Thoracic aorta (tissue), 2 donors: ENCODE measurements around the gene TTN. TPM values are rescaled to one million over a fixed set of nuclear protein-coding genes. Genes with fewer than 3 reads are reported as not detected.

ENCODE experiments used
- ATAC-seq: fragments of 150-250 bp; one replicate; pipeline ENCODE4 v1.8.0; 2017; ENCODE audit warnings: low read depth; ENCODE audit not compliant: insufficient number of reproducible peaks, low FRiP score
- DNase-seq: peaks from one replicate; pipeline ENCODE4 v3.0.0-alpha.2; 2020; ENCODE audit warnings: low spot score
- H3K27ac ChIP-seq, 2 donors: fragments of 200-600 bp; sonication (generic); 1 replicate in 1 of 2; 2 replicates in 1 of 2; pipeline ENCODE4 v1.5.1; 2016; ENCODE audit warnings: mild to moderate bottlenecking in 2 of 2, moderate library complexity in 2 of 2
- H3K27me3 ChIP-seq: fragments of 200-600 bp; sonication (generic); replicated peaks from 2 replicates; pipeline ENCODE4 v1.6.0; 2016; ENCODE audit warnings: mild to moderate bottlenecking; ENCODE audit not compliant: insufficient read depth
- H3K36me3 ChIP-seq: fragments of 200-600 bp; sonication (generic); one replicate; pipeline ENCODE4 v1.5.1; 2016
- H3K4me1 ChIP-seq, 2 donors: fragments of 200-600 bp; sonication (generic); 1 replicate in 1 of 2; 2 replicates in 1 of 2; pipeline versions ENCODE4 v1.5.1 to v1.6.0; 2016; ENCODE audit warnings: low read depth in 2 of 2, mild to moderate bottlenecking in 1 of 2; ENCODE audit not compliant: control insufficient read depth in 1 of 2
- H3K4me3 ChIP-seq: fragments of 200-600 bp; sonication (generic); 2 replicates; pipeline ENCODE4 v1.5.1; 2016; ENCODE audit warnings: mild to moderate bottlenecking
- H3K9me3 ChIP-seq: fragments of 200-600 bp; sonication (generic); 2 replicates; pipeline ENCODE4 v1.5.1; 2016
- total RNA-seq, 2 donors: library from RNA; depleted of rRNA; stranded (reverse); fragments of >200 nt; gene quantifications; one replicate each; pipeline versions ENCODE4 v1.1.0 to v1.2.3, GENCODE V29; 2016
- TF ChIP-seq, protein P1 (sequence below): fragments of 200-600 bp; sonication (generic); IDR thresholded peaks from one replicate; pipeline ENCODE4 v1.5.1; 2019; ENCODE audit warnings: antibody characterized with exemption

TTN gene
- total RNA-seq, 2 donors from 2014 or later = 7.0 to 16.4 TPM

- no peak for ATAC-seq
- TF ChIP-seq, protein P1, sequence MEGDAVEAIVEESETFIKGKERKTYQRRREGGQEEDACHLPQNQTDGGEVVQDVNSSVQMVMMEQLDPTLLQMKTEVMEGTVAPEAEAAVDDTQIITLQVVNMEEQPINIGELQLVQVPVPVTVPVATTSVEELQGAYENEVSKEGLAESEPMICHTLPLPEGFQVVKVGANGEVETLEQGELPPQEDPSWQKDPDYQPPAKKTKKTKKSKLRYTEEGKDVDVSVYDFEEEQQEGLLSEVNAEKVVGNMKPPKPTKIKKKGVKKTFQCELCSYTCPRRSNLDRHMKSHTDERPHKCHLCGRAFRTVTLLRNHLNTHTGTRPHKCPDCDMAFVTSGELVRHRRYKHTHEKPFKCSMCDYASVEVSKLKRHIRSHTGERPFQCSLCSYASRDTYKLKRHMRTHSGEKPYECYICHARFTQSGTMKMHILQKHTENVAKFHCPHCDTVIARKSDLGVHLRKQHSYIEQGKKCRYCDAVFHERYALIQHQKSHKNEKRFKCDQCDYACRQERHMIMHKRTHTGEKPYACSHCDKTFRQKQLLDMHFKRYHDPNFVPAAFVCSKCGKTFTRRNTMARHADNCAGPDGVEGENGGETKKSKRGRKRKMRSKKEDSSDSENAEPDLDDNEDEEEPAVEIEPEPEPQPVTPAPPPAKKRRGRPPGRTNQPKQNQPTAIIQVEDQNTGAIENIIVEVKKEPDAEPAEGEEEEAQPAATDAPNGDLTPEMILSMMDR = no peak
- DNase-seq = no peak
- Histone ChIP-seq H3K27me3 (no peaks in the 10 kb centered on the region), H3K4me3 (no peak overlapping the region), H3K36me3 (peaks cover 3% of the 10 kb centered on the region), H3K4me1 (no peaks in the 10 kb centered on the region), H3K27ac (no peak overlapping the region), H3K9me3 (no peaks in the 10 kb centered on the region)
These were observed 214.6 kb downstream of the TTN start for GRCh38 chr2:178592655-178593054.

- DNase-seq (no peak), ATAC-seq (no peak)
- Histone ChIP-seq H3K9me3 (no peaks in the 10 kb centered on the region), H3K27ac (no peak overlapping the region), H3K27me3 (no peaks in the 10 kb centered on the region), H3K36me3 (peaks cover 6% of the 10 kb centered on the region), H3K4me1 (no peaks in the 10 kb centered on the region), H3K4me3 (no peak overlapping the region)
- TF ChIP-seq, protein P1 = no peak
These were observed 217.9 kb downstream of the TTN start for GRCh38 chr2:178589335-178589734.

- no peaks in the 10 kb centered on the region for H3K4me1 ChIP-seq
- DNase-seq (no peak), ATAC-seq (no peak)
- H3K4me3 ChIP-seq = no peak overlapping the region
- TF ChIP-seq, protein P1 = no peak
- H3K27me3 ChIP-seq = no peaks in the 10 kb centered on the region
- no peaks in the 10 kb centered on the region for H3K9me3 ChIP-seq
- H3K36me3 ChIP-seq = peaks cover 6% of the 10 kb centered on the region
- no peak overlapping the region for H3K27ac ChIP-seq
These were observed 222.6 kb downstream of the TTN start for GRCh38 chr2:178584666-178585065.

DNA sequence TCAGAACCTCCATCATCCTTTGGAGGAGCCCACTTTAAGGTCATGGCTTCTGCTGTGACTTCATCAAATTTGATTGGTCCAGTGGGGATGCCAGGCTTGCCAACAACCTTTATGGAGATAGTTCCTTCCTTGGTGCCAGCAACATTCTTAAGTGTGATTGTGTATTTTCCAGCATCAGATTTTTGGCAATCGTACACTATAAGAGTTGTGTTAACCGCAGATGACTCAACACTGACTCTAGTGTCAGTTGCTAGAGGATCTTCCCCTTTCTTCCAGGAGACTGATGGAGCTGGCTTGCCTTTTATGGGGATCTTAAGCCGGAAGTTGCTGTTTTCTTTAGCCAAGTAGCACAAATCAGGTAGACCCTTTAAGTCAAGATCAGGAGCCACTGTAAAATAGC lies 228.2 kb downstream of the TTN start:
- no peaks in the 10 kb centered on the region for H3K4me1 ChIP-seq
- peaks cover 21% of the 10 kb centered on the region for H3K36me3 ChIP-seq
- H3K4me3 ChIP-seq = no peak overlapping the region
- no peaks in the 10 kb centered on the region for H3K27me3 ChIP-seq
- H3K9me3 ChIP-seq = no peaks in the 10 kb centered on the region
- TF ChIP-seq, protein P1 = no peak
- no peak overlapping the region for H3K27ac ChIP-seq
- no peak for ATAC-seq
- no peak for DNase-seq

- peaks cover 20% of the 10 kb centered on the region for H3K36me3 ChIP-seq
- H3K27ac ChIP-seq = no peak overlapping the region
- no peaks in the 10 kb centered on the region for H3K4me1 ChIP-seq
- no peaks in the 10 kb centered on the region for H3K9me3 ChIP-seq
- no peaks in the 10 kb centered on the region for H3K27me3 ChIP-seq
- TF ChIP-seq, protein P1 = no peak
- ATAC-seq (no peak), DNase-seq (no peak)
- H3K4me3 ChIP-seq = no peak overlapping the region
These were observed 232.4 kb downstream of the TTN start for GRCh38 chr2:178574789-178575188.
